DND-41 (cell line): Measurements from ENCODE around the gene SLC6A12.

ENCODE experiments used
- ATAC-seq: fragments of 200-7000 bp; cut with Tn5 transposase; 3 replicates; pipeline ENCODE4 v1.9.1; 2021; ENCODE audit warnings: low read depth; ENCODE audit not compliant: insufficient read depth
- DNase-seq: peaks from one replicate; pipeline ENCODE4 v3.0.0-alpha.2; 2020
- H2AFZ ChIP-seq: 2 replicates; pipeline ENCODE4 v1.6.0; 2012; ENCODE audit warnings: low read depth, low read length
- H3K27ac ChIP-seq: 2 replicates; pipeline ENCODE4 v1.5.1; 2012; ENCODE audit warnings: low read length, inconsistent platforms
- H3K27me3 ChIP-seq: fragments of 200-600 bp; sonication (generic); 2 replicates; pipeline ENCODE4 v1.6.0; 2012; ENCODE audit warnings: low read length, mild to moderate bottlenecking, inconsistent platforms; ENCODE audit not compliant: insufficient read depth, poor library complexity
- H3K36me3 ChIP-seq: 2 replicates; pipeline ENCODE4 v1.5.1; 2012; ENCODE audit warnings: low read length, inconsistent platforms; ENCODE audit not compliant: insufficient read depth
- H3K4me1 ChIP-seq: 2 replicates; pipeline ENCODE4 v1.5.1; 2012; ENCODE audit warnings: mild to moderate bottlenecking, low read length; ENCODE audit not compliant: insufficient read depth
- H3K4me2 ChIP-seq: 2 replicates; pipeline ENCODE4 v1.6.0; 2012; ENCODE audit warnings: mild to moderate bottlenecking, moderate library complexity, low read length, inconsistent platforms; ENCODE audit not compliant: insufficient read depth
- H3K4me3 ChIP-seq, 2 experiments: fragments of 200-600 bp in 1 of 2; shearing (Covaris generic) in 1 of 2; 2 replicates each; pipeline ENCODE4 v1.5.1; 2012 to 2016; ENCODE audit warnings: inconsistent platforms in 2 of 2, low read length in 2 of 2, mild to moderate bottlenecking in 2 of 2, low read depth in 1 of 2, moderate library complexity in 1 of 2
- H3K79me2 ChIP-seq: 2 replicates; pipeline ENCODE4 v1.6.0; 2012; ENCODE audit warnings: low read length, inconsistent platforms; ENCODE audit not compliant: insufficient read depth
- H3K9ac ChIP-seq: 2 replicates; pipeline ENCODE4 v1.6.0; 2012; ENCODE audit warnings: low read depth, mild to moderate bottlenecking, inconsistent platforms, low read length, moderate library complexity
- H3K9me3 ChIP-seq: 2 replicates; pipeline ENCODE4 v1.5.1; 2012; ENCODE audit warnings: low read length, moderate library complexity, mild to moderate bottlenecking, inconsistent platforms; ENCODE audit not compliant: insufficient read depth, severe bottlenecking
- H4K20me1 ChIP-seq: 2 replicates; pipeline ENCODE4 v1.6.0; 2012; ENCODE audit warnings: low read length; ENCODE audit not compliant: insufficient read depth
- EZH2 ChIP-seq: IDR thresholded peaks from 3 replicates; pipeline ENCODE4 v1.6.1; 2012; ENCODE audit warnings: borderline replicate concordance, low read depth, mild to moderate bottlenecking, moderate library complexity, low read length, inconsistent platforms; ENCODE audit not compliant: severe bottlenecking
- TF ChIP-seq, protein P1 (sequence below): IDR thresholded peaks from 2 replicates; pipeline ENCODE4 v1.5.1; 2012; ENCODE audit warnings: borderline replicate concordance, low read length, moderate library complexity, mild to moderate bottlenecking; ENCODE audit not compliant: poor library complexity, severe bottlenecking; ENCODE audit errors: extremely low read depth

The SLC6A12 gene

DNA sequence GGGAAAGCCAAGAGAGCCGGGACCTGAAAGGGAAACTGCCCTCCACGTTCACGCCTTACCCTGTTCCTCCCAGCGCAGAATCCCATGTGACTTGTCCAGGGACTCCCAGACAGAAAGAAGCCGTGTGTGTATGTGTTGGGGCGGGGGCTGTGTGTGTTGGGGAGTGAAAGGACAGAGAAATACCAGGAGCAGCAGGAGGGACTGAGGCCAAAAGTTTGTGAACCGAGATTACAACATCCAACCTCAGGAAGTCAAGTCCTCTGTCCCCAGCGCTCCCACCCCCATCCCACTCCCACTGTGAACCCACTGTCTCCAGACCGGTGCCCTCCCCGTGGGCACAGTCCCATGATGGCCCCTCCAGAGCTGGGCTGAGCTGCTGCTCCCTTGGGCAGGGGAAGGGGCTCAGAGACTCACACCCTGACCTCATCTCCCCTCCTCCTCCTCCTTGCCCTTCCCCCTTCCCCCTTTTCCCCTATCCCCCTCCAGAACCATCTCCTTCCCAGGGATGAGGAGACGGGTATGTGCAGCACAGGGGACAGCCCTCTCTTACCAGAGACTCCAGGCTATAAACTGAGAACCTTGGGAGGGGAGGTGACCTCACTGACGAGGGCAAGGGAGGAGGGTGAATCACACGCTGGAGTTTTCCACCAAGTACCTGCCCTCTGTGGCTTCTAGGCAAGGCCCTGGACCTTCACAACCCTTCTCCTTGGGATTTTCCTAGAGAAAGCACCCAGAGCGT lies at the start of gene SLC6A12:
SLC6A12 (minus strand) TSS at position 155 of the 739 bp plus-strand sequence. CDS start 4,171 bp downstream, outside the sequence.
- Histone ChIP-seq H3K9me3 (no peaks in the 10 kb centered on the region), H3K27me3 (peaks cover 9% of the 10 kb centered on the region), H3K4me3 (no peak within 1 kb of the TSS), H3K4me2 (no peak within 1 kb of the TSS), H3K9ac (no peak within 1 kb of the TSS), H2AFZ (no peak within 1 kb of the TSS), H4K20me1 (0 out of 2 replicates have a peak, but pooled peaks cover 3% of the 10 kb centered on the region), H3K4me1 (no peaks in the 10 kb centered on the region), H3K36me3 (no peaks in the 10 kb centered on the region), H3K79me2 (no peaks in the 10 kb centered on the region), H3K27ac (no peak within 1 kb of the TSS)
- ATAC-seq (no peak), DNase-seq (no peak)
- TF ChIP-seq EZH2: no peak
- TF ChIP-seq, protein P1, sequence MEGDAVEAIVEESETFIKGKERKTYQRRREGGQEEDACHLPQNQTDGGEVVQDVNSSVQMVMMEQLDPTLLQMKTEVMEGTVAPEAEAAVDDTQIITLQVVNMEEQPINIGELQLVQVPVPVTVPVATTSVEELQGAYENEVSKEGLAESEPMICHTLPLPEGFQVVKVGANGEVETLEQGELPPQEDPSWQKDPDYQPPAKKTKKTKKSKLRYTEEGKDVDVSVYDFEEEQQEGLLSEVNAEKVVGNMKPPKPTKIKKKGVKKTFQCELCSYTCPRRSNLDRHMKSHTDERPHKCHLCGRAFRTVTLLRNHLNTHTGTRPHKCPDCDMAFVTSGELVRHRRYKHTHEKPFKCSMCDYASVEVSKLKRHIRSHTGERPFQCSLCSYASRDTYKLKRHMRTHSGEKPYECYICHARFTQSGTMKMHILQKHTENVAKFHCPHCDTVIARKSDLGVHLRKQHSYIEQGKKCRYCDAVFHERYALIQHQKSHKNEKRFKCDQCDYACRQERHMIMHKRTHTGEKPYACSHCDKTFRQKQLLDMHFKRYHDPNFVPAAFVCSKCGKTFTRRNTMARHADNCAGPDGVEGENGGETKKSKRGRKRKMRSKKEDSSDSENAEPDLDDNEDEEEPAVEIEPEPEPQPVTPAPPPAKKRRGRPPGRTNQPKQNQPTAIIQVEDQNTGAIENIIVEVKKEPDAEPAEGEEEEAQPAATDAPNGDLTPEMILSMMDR: no peak

GRCh38 chr12:263574-263973 lies 49.6 kb upstream of the SLC6A12 start:
- H2AFZ ChIP-seq: no peak overlapping the region
- H3K9ac ChIP-seq: no peak overlapping the region
- H3K36me3 ChIP-seq: no peaks in the 10 kb centered on the region
- no peak for TF ChIP-seq EZH2
- TF ChIP-seq, protein P1: no peak
- no peaks in the 10 kb centered on the region for H3K4me1 ChIP-seq
- no peaks in the 10 kb centered on the region for H3K9me3 ChIP-seq
- no peaks in the 10 kb centered on the region for H3K79me2 ChIP-seq
- no peak overlapping the region for H3K4me3 ChIP-seq
- H3K4me2 ChIP-seq: no peak overlapping the region
- DNase-seq (no peak), ATAC-seq (no peak)
- H3K27ac ChIP-seq: no peak overlapping the region
- no peaks in the 10 kb centered on the region for H3K27me3 ChIP-seq
- H4K20me1 ChIP-seq: no peaks in the 10 kb centered on the region

DNA sequence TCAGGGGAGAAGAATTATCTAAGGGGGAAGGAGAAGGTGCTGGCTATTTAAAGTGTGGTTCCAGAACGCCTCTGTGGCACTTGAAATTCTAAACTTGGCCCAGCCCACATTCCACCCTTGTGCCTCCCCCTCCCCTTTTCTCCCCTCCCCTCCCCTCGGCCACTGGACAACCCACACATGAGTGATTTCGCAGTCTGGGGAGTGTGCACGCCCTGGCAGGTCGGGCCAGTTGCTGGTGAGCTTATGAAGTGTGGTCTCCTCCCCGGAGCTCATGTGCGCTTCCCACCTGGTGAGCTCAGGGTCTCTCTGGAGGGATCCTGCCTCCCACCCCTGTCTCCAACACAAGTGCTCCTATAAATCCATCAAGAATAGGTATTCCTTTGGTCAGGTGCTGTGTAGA lies 48.9 kb upstream of the SLC6A12 start, which contains the start of gene SLC6A13:
SLC6A13 (minus strand) TSS at position 20 of the 400 bp plus-strand sequence. CDS start 2,784 bp downstream, outside the sequence.
- Histone ChIP-seq H3K4me1 (no peaks in the 10 kb centered on the region), H3K36me3 (no peaks in the 10 kb centered on the region), H3K79me2 (no peaks in the 10 kb centered on the region), H3K4me3 (no peak within 1 kb of the TSS), H3K9me3 (no peaks in the 10 kb centered on the region), H3K9ac (no peak within 1 kb of the TSS), H2AFZ (no peak within 1 kb of the TSS), H3K27me3 (no peaks in the 10 kb centered on the region), H4K20me1 (no peaks in the 10 kb centered on the region), H3K27ac (no peak within 1 kb of the TSS), H3K4me2 (no peak within 1 kb of the TSS)
- ATAC-seq: no peak
- no peak for DNase-seq
- TF ChIP-seq, protein P1: no peak
- TF ChIP-seq EZH2: no peak
